ENCODE data around the gene SLC7A8. TPM values are rescaled to one million over a fixed set of nuclear protein-coding genes. Genes with fewer than 3 reads are reported as not detected.

The SLC7A8 gene
- total RNA-seq, 2 donors from 2014 or later: 21.5 to 23.8 TPM

GRCh38 chr14:23125933-23126524 is 57.4 kb downstream of the SLC7A8 start:
- H3K4me1 ChIP-seq: no peaks in the 10 kb centered on the region
- no peak overlapping the region for H3K9ac ChIP-seq (ENCODE audit: low read depth in 2 of 2, low read length in 2 of 2)
- DNase-seq: no peak
- H3K27ac ChIP-seq: no peak overlapping the region
- TF ChIP-seq CTCF (IDR thresholded peaks at IDR 0.05): no peak
- H3K27me3 ChIP-seq: no peaks in the 10 kb centered on the region
- no peaks in the 10 kb centered on the region for H3K36me3 ChIP-seq
- intact Hi-C loops (cut with DNase I): loop anchor here (10.0 kb wide), 1 partner anchor 169 kb away; no protein-coding TSS in a partner anchor
- no peaks in the 10 kb centered on the region for H3K9me3 ChIP-seq
- H3K4me3 ChIP-seq: no peak overlapping the region

- Histone ChIP-seq H3K4me3 (no peak overlapping the region), H3K27ac (no peak overlapping the region), H3K9ac (ENCODE audit: low read depth in 2 of 2, low read length in 2 of 2) (no peak overlapping the region), H3K27me3 (no peaks in the 10 kb centered on the region), H3K9me3 (no peaks in the 10 kb centered on the region), H3K36me3 (no peaks in the 10 kb centered on the region), H3K4me1 (no peaks in the 10 kb centered on the region)
- DNase-seq: no peak
- intact Hi-C loops (cut with DNase I): loop anchor here (10.0 kb wide), 1 partner anchor 170 kb away; no protein-coding TSS in a partner anchor
- no peak for TF ChIP-seq CTCF (IDR thresholded peaks at IDR 0.05)
Observed at GRCh38 chr14:23125011-23125410, 58.4 kb downstream of the SLC7A8 start.

- H3K27ac ChIP-seq: no peak overlapping the region
- intact Hi-C loops (cut with DNase I): loop anchor here (10.0 kb wide), 1 partner anchor 170 kb away; no protein-coding TSS in a partner anchor
Observed at GRCh38 chr14:23124337-23124954, 59.0 kb downstream of the SLC7A8 start.

GRCh38 chr14:23123419-23123818 is 60.0 kb downstream of the SLC7A8 start:
- H3K9me3 ChIP-seq: no peaks in the 10 kb centered on the region
- H3K27me3 ChIP-seq: no peaks in the 10 kb centered on the region
- H3K27ac ChIP-seq: no peak overlapping the region
- intact Hi-C loops (cut with DNase I): loop anchor here (10.0 kb wide), 1 partner anchor 171 kb away; no protein-coding TSS in a partner anchor
- H3K9ac ChIP-seq (ENCODE audit: low read depth in 2 of 2, low read length in 2 of 2): no peak overlapping the region
- TF ChIP-seq CTCF (IDR thresholded peaks at IDR 0.05): no peak
- H3K36me3 ChIP-seq: no peaks in the 10 kb centered on the region
- H3K4me3 ChIP-seq: no peak overlapping the region
- peak; percentile 95 for DNase-seq
- no peaks in the 10 kb centered on the region for H3K4me1 ChIP-seq

More at GRCh38 chr14:23124337-23124954, 59.0 kb downstream of the SLC7A8 start:
- no peak overlapping the region for H3K4me3 ChIP-seq
- no peak for TF ChIP-seq CTCF (IDR thresholded peaks at IDR 0.05)
- H3K36me3 ChIP-seq: no peaks in the 10 kb centered on the region
- H3K4me1 ChIP-seq: no peaks in the 10 kb centered on the region
- no peak for DNase-seq
- no peaks in the 10 kb centered on the region for H3K27me3 ChIP-seq
- H3K9me3 ChIP-seq: no peaks in the 10 kb centered on the region
- no peak overlapping the region for H3K9ac ChIP-seq (ENCODE audit: low read depth in 2 of 2, low read length in 2 of 2)

GRCh38 chr14:23122086-23122485 is 61.4 kb downstream of the SLC7A8 start:
- Histone ChIP-seq H3K36me3 (no peaks in the 10 kb centered on the region), H3K4me1 (no peaks in the 10 kb centered on the region), H3K27ac (no peak overlapping the region), H3K4me3 (no peak overlapping the region), H3K27me3 (no peaks in the 10 kb centered on the region), H3K9ac (ENCODE audit: low read depth in 2 of 2, low read length in 2 of 2) (no peak overlapping the region), H3K9me3 (no peaks in the 10 kb centered on the region)
- TF ChIP-seq CTCF (IDR thresholded peaks at IDR 0.05): no peak
- intact Hi-C loops (cut with DNase I): loop anchor here (10.0 kb wide), 1 partner anchor 173 kb away; no protein-coding TSS in a partner anchor
- DNase-seq: no peak
